ENCODE data around the gene ZNF37A. TPM values are rescaled to one million over a fixed set of nuclear protein-coding genes. Genes with fewer than 3 reads are reported as not detected.
"Not testable (repeated sequence)": the region's sequence is repeated elsewhere in the genome, so short reads cannot be mapped to it uniquely, and the experiment has no call there.

The ZNF37A gene
- total RNA-seq (10 to 100 TPM; 23.1 to 25.3 TPM), polyA plus RNA-seq (1 to 10 TPM; 5.5 to 6.3 TPM)
- long read RNA-seq, donor 1, full-length matches to known transcripts: 1 of 21 reads
- long read RNA-seq, donor 1, partial matches to known transcripts: 4 of 21 reads
- long read RNA-seq, donor 1, other reads (novel, unspliced or antisense): 16 of 21 reads
- long read RNA-seq, donor 2, partial matches to known transcripts: 3 of 4 reads
- long read RNA-seq, donor 2, other reads (novel, unspliced or antisense): 1 of 4 reads

DNA sequence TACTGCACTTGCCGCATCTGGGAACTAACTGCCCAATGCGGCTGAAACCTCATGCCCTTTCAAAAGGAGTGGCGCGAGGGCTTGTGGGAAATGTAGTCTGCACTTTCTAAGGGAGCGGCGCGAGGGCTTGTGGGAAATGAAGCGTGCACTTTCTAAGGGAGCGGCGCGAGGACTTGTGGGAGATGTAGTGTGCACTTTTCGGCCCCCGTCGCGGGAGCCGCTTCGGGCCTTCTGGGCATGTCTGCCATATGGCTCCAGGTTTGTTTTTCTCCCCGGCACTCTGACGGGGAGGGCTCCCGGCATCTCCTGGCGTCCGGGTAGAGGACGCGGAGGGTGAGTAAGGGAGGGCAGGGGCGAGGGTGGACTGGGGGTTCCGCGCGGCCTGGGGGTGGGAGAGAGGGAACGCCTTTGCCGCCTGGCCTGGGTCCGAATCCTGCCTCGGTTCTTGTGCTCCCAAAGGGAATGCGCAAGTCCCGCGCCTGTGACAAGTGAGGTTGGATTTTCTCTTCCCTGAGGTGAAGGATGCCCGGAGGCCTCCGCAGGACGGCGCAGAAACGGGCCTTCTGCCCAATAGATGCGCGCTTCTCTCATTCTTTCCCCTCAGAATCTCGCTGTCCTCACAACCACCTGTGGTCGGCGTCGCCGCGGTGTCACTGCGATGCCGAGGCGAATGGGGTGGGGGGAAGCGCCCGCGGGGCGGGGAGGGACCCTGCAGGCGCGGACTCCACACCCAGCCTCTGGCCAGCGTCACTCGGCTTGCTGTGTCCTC is at the start of gene ZNF37A:
TSS of gene ZNF37A (plus strand) at position 180 of the 769 bp plus-strand sequence. CDS start 2,281 bp downstream, outside the sequence.
- WGBS, 2 donors: 1% methylated on average over 59 of the region's 59 CpGs
- intact Hi-C loops (cut with DNase I): loop anchor here (2.0 to 10.0 kb wide), 3 partner anchors 117 to 240 kb away; partner anchors contain the start of genes ZNF25 (in 2 of the 2) and ZNF248 (in 1 of the 2)
- H3K9me3 ChIP-seq (ENCODE audit: control insufficient read depth, low read length): no peaks in the 10 kb centered on the region
- H3K4me3 ChIP-seq (ENCODE audit: low read length in 2 of 2): peak within 1 kb of the TSS; percentile 62 to 71
- no peaks in the 10 kb centered on the region for H3K36me3 ChIP-seq (ENCODE audit: control insufficient read depth in 1 of 2, insufficient read depth in 2 of 2, low read length in 1 of 2)
- no peak within 1 kb of the TSS for H3K27ac ChIP-seq (ENCODE audit: low read depth in 1 of 2, low read length in 2 of 2)
- DNase-seq (peak; percentile 95 to 96), ATAC-seq (ENCODE audit: low FRiP score) (peak; percentile 98)
- H3K4me1 ChIP-seq (ENCODE audit: control insufficient read depth in 1 of 2, insufficient read depth in 2 of 2, low read length in 2 of 2): no peaks in the 10 kb centered on the region
- no peaks in the 10 kb centered on the region for H3K27me3 ChIP-seq (ENCODE audit: control insufficient read depth in 1 of 2, insufficient read depth in 2 of 2, low read length in 1 of 2)

DNA sequence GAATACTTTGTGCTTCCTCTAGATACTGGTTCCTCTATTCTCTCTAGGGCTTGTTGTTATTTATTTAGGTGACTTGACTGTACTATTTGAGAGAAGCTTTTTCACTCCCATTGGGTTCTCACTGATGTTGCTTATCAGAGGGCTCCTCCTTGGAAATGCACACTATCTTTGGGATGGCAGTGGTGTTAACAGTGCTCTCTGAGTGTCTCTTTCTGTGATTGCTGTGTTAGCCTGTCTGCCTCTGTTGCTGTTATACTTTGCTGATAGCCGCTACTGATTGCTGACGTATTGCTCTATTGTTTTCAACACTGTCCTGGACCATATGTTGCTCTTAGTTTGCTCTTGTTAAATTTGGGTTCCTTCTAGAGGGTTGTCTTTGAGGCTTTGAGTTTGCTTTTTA is 49.0 kb upstream of the ZNF37A start:
- intact Hi-C loops (cut with DNase I): no loop called here
- Histone ChIP-seq H3K36me3 (ENCODE audit: control insufficient read depth in 1 of 2, insufficient read depth in 2 of 2, low read length in 1 of 2) (peaks cover 0 to 4% of the 10 kb centered on the region in 2 donors), H3K9me3 (ENCODE audit: control insufficient read depth, low read length) (no peaks in the 10 kb centered on the region), H3K27ac (ENCODE audit: low read depth in 1 of 2, low read length in 2 of 2) (no peak overlapping the region), H3K27me3 (ENCODE audit: control insufficient read depth in 1 of 2, insufficient read depth in 2 of 2, low read length in 1 of 2) (no peaks in the 10 kb centered on the region), H3K4me1 (ENCODE audit: control insufficient read depth in 1 of 2, insufficient read depth in 2 of 2, low read length in 2 of 2) (no peaks in the 10 kb centered on the region), H3K4me3 (ENCODE audit: low read length in 2 of 2) (no peak overlapping the region)
- ATAC-seq (ENCODE audit: low FRiP score) (no peak), DNase-seq (no peak)
- WGBS, 2 donors: 49 to 94% methylated on average over 2 of the region's 2 CpGs

DNA sequence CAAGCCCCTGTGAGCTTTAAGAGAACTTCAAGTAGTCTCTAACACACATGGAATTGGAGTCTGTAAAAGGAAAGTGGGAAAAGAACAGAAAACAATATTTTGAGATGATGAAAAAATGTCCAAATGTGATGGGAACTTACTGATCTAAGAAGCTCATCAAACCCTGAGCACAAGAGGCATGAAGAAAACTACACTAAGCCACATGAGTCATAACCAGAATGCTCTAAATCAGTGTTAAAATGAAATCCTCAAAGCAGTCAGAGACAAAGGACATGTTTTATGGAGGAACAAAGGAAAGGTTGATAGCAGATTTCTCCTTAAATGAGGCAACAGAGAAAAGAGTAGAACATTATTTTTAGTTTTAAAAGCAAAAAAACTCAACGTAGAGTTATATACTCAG is 46.5 kb upstream of the ZNF37A start:
- ATAC-seq (ENCODE audit: low FRiP score) (no peak), DNase-seq (no peak)
- H3K27me3 ChIP-seq (ENCODE audit: control insufficient read depth in 1 of 2, insufficient read depth in 2 of 2, low read length in 1 of 2): no peaks in the 10 kb centered on the region
- peaks cover 4 to 5% of the 10 kb centered on the region in 2 donors for H3K36me3 ChIP-seq (ENCODE audit: control insufficient read depth in 1 of 2, insufficient read depth in 2 of 2, low read length in 1 of 2)
- intact Hi-C loops (cut with DNase I): no loop called here
- H3K27ac ChIP-seq (ENCODE audit: low read depth in 1 of 2, low read length in 2 of 2): no peak overlapping the region
- WGBS, 2 donors: 50 to 63% methylated on average over 1 of the region's 1 CpG
- H3K9me3 ChIP-seq (ENCODE audit: control insufficient read depth, low read length): peaks cover 3% of the 10 kb centered on the region
- H3K4me3 ChIP-seq (ENCODE audit: low read length in 2 of 2): no peak overlapping the region
- H3K4me1 ChIP-seq (ENCODE audit: control insufficient read depth in 1 of 2, insufficient read depth in 2 of 2, low read length in 2 of 2): no peaks in the 10 kb centered on the region

DNA sequence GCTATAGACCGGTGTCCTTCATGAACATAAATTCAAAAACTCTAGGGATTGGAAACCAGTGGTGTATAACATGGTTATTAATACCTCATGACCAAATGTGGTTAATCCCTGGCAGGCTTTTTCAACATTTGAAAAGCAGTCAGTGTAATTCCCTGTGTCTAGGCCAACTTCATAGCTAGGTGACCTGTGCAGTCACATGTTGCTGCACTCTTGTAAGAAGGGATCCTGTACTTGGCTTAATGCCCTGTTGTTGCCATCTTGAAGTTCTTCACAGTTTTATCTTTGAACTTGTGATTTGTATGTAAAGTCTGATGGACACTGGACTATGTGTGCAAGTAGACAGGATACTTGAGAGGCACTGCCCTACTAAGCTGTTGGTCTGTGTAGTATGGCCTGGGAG is 43.9 kb upstream of the ZNF37A start:
- no peak for DNase-seq
- Histone ChIP-seq H3K4me1 (ENCODE audit: control insufficient read depth in 1 of 2, insufficient read depth in 2 of 2, low read length in 2 of 2) (no peaks in the 10 kb centered on the region), H3K27me3 (ENCODE audit: control insufficient read depth in 1 of 2, insufficient read depth in 2 of 2, low read length in 1 of 2) (no peaks in the 10 kb centered on the region), H3K9me3 (ENCODE audit: control insufficient read depth, low read length) (peaks cover 3% of the 10 kb centered on the region), H3K27ac (ENCODE audit: low read depth in 1 of 2, low read length in 2 of 2) (no peak overlapping the region), H3K4me3 (ENCODE audit: low read length in 2 of 2) (no peak overlapping the region), H3K36me3 (ENCODE audit: control insufficient read depth in 1 of 2, insufficient read depth in 2 of 2, low read length in 1 of 2) (peaks cover 5 to 7% of the 10 kb centered on the region in 2 donors)
- ATAC-seq (ENCODE audit: low FRiP score): no peak
- 97 to 100% methylated on average over 1 of the region's 1 CpG for WGBS, 2 donors
- intact Hi-C loops (cut with DNase I): no loop called here

DNA sequence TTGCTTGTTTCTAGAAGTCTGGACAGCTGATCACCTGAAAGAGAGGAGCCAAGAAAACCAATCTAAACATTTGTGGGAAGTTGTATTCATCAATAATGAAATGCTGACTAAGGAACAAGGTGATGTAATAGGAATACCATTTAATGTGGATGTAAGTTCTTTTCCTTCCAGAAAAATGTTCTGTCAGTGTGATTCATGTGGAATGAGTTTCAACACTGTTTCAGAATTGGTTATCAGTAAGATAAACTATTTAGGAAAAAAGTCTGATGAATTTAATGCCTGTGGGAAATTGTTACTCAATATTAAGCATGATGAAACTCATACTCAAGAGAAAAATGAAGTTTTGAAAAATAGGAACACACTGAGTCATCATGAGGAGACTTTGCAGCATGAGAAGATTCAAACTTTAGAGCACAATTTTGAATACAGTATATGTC is 39.8 kb upstream of the ZNF37A start:
- ATAC-seq (ENCODE audit: low FRiP score) (peak; percentile 46), DNase-seq (no peak)
- H3K4me1 ChIP-seq (ENCODE audit: control insufficient read depth in 1 of 2, insufficient read depth in 2 of 2, low read length in 2 of 2): no peaks in the 10 kb centered on the region
- H3K27ac ChIP-seq (ENCODE audit: low read depth in 1 of 2, low read length in 2 of 2): no peak overlapping the region
- H3K36me3 ChIP-seq (ENCODE audit: control insufficient read depth in 1 of 2, insufficient read depth in 2 of 2, low read length in 1 of 2): peaks cover 13 to 19% of the 10 kb centered on the region in 2 donors
- H3K9me3 ChIP-seq (ENCODE audit: control insufficient read depth, low read length): peaks cover 4% of the 10 kb centered on the region
- no peak overlapping the region for H3K4me3 ChIP-seq (ENCODE audit: low read length in 2 of 2)
- no peaks in the 10 kb centered on the region for H3K27me3 ChIP-seq (ENCODE audit: control insufficient read depth in 1 of 2, insufficient read depth in 2 of 2, low read length in 1 of 2)
- intact Hi-C loops (cut with DNase I): no loop called here

DNA sequence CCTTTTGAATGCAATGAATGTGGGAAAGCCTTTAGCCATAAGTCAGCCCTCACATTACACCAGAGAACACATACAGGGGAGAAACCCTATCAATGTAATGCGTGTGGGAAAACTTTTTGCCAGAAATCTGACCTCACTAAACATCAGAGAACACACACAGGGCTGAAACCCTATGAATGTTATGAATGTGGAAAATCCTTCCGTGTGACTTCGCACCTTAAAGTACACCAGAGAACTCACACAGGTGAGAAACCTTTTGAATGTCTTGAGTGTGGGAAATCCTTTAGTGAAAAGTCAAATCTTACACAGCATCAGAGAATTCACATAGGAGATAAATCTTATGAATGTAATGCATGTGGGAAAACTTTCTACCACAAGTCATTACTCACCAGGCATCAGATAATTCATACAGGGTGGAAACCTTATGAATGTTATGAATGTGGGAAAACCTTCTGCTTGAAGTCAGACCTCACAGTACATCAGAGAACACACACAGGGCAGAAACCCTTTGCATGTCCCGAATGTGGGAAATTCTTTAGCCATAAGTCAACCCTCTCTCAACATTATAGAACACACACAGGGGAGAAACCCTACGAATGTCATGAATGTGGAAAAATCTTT is 38.8 kb upstream of the ZNF37A start:
- H3K4me3 ChIP-seq (ENCODE audit: low read length in 2 of 2); ATAC-seq (ENCODE audit: low FRiP score); DNase-seq; intact Hi-C loops (cut with DNase I); H3K27me3 ChIP-seq (ENCODE audit: control insufficient read depth in 1 of 2, insufficient read depth in 2 of 2, low read length in 1 of 2); H3K9me3 ChIP-seq (ENCODE audit: control insufficient read depth, low read length); H3K4me1 ChIP-seq (ENCODE audit: control insufficient read depth in 1 of 2, insufficient read depth in 2 of 2, low read length in 2 of 2); H3K27ac ChIP-seq (ENCODE audit: low read depth in 1 of 2, low read length in 2 of 2): not testable (repeated sequence)
- WGBS, 2 donors: 83 to 91% methylated on average over 5 of the region's 5 CpGs
- peaks cover 14 to 19% of the 10 kb centered on the region in 2 donors for H3K36me3 ChIP-seq (ENCODE audit: control insufficient read depth in 1 of 2, insufficient read depth in 2 of 2, low read length in 1 of 2)

DNA sequence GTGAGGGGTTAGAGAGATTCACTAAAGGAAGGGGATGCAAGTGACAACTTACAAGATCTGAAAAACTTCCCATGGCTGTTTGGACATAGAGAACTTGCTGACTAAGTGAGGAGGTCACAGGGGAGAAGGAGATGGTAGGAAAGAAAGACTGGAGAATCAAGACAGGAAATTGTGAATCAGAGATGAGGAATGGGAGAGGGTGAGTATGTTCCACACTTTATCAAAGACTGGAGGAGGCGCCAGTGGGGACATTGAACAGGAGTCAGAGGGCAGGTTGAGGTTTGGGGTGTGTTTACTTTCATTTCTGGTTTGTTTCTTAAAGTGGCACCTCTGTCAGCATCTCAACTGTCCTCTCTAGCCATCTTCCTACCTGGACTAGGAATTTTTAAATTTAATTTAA is 24.5 kb upstream of the ZNF37A start:
- ATAC-seq (ENCODE audit: low FRiP score); H3K27me3 ChIP-seq (ENCODE audit: control insufficient read depth in 1 of 2, insufficient read depth in 2 of 2, low read length in 1 of 2); H3K4me1 ChIP-seq (ENCODE audit: control insufficient read depth in 1 of 2, insufficient read depth in 2 of 2, low read length in 2 of 2); H3K4me3 ChIP-seq (ENCODE audit: low read length in 2 of 2); DNase-seq; intact Hi-C loops (cut with DNase I); H3K27ac ChIP-seq (ENCODE audit: low read depth in 1 of 2, low read length in 2 of 2); H3K36me3 ChIP-seq (ENCODE audit: control insufficient read depth in 1 of 2, insufficient read depth in 2 of 2, low read length in 1 of 2); H3K9me3 ChIP-seq (ENCODE audit: control insufficient read depth, low read length): not testable (repeated sequence)
- 69 to 85% methylated on average over 1 of the region's 1 CpG for WGBS, 2 donors

DNA sequence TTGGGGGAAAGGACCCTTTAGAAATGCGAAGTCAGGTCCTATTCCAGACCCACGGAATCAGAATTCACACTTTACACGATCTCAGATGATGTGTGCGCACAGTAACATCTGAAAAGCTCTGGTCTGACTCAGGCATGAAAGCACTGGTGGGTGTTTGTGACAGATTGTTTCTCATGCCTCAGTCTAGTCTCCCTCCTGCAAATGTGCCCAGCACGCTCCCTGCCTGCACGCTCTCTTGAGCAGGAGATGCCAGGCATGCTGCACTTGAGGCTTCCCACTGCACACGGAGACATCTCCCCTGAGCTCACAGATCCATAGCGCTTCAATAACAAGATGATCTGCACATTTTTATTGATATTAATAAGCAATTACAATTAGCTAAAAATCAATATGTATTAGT is 23.6 kb upstream of the ZNF37A start:
- H3K27me3 ChIP-seq (ENCODE audit: control insufficient read depth in 1 of 2, insufficient read depth in 2 of 2, low read length in 1 of 2): no peaks in the 10 kb centered on the region
- intact Hi-C loops (cut with DNase I): no loop called here
- no peak overlapping the region for H3K4me3 ChIP-seq (ENCODE audit: low read length in 2 of 2)
- H3K4me1 ChIP-seq (ENCODE audit: control insufficient read depth in 1 of 2, insufficient read depth in 2 of 2, low read length in 2 of 2): no peaks in the 10 kb centered on the region
- 82 to 88% methylated on average over 8 of the region's 8 CpGs for WGBS, 2 donors
- no peaks in the 10 kb centered on the region for H3K36me3 ChIP-seq (ENCODE audit: control insufficient read depth in 1 of 2, insufficient read depth in 2 of 2, low read length in 1 of 2)
- DNase-seq (no peak), ATAC-seq (ENCODE audit: low FRiP score) (no peak)
- H3K9me3 ChIP-seq (ENCODE audit: control insufficient read depth, low read length): peaks cover 3% of the 10 kb centered on the region
- no peak overlapping the region for H3K27ac ChIP-seq (ENCODE audit: low read depth in 1 of 2, low read length in 2 of 2)

All from aorta (tissue), 5 donors.